Activated T-cell treated with anti-CD3 and anti-CD28 coated beads, Interleukin-2, amount 50 U/mL, for 72 hours (primary cell): ENCODE data around the gene ATP5PB. TPM values are rescaled to one million over a fixed set of nuclear protein-coding genes. Genes with fewer than 3 reads are reported as not detected.

ENCODE experiments used
- ATAC-seq, 2 donors: fragments of 150-1000 bp; cut with Tn5 transposase; replicated peaks in 1 of 2; 2 replicates each; pipeline ENCODE4 v1.10.0; 2021; ENCODE audit warnings: moderate library complexity in 2 of 2, mild to moderate bottlenecking in 1 of 2
- DNase-seq, 2 donors: peaks; one replicate each; pipeline ENCODE4 v3.0.0; 2021 to 2022; ENCODE audit warnings: mixed read lengths in 1 of 2
- H3K27ac Mint-ChIP-seq: one replicate; pipeline ENCODE4 v1.8.0; 2022; ENCODE audit warnings: mild to moderate bottlenecking, moderate library complexity, mixed read lengths
- H3K27me3 Mint-ChIP-seq: one replicate; pipeline ENCODE4 v1.8.0; 2022; ENCODE audit warnings: low read depth, mixed read lengths
- H3K36me3 Mint-ChIP-seq, 2 donors: one replicate each; pipeline ENCODE4 v1.8.0; 2022; ENCODE audit warnings: mixed read lengths in 2 of 2, mild to moderate bottlenecking in 1 of 2; ENCODE audit not compliant: insufficient read depth in 2 of 2
- H3K4me1 Mint-ChIP-seq: one replicate; pipeline ENCODE4 v1.8.0; 2022; ENCODE audit warnings: low read depth, mixed read lengths
- H3K4me3 Mint-ChIP-seq, 2 donors: one replicate each; pipeline ENCODE4 v1.8.0; 2022; ENCODE audit warnings: mild to moderate bottlenecking in 2 of 2, mixed read lengths in 2 of 2, moderate library complexity in 2 of 2
- H3K9me3 Mint-ChIP-seq, 2 donors: one replicate each; pipeline ENCODE4 v1.8.0; 2022; ENCODE audit warnings: mixed read lengths in 2 of 2
- total RNA-seq, 2 donors: library from RNA; stranded (reverse); gene quantifications; one replicate each; pipeline ENCODE4 v1.2.3, GENCODE V29; 2022

ATP5PB gene
- total RNA-seq, 2 donors from 2014 or later = 203 to 245 TPM

DNA sequence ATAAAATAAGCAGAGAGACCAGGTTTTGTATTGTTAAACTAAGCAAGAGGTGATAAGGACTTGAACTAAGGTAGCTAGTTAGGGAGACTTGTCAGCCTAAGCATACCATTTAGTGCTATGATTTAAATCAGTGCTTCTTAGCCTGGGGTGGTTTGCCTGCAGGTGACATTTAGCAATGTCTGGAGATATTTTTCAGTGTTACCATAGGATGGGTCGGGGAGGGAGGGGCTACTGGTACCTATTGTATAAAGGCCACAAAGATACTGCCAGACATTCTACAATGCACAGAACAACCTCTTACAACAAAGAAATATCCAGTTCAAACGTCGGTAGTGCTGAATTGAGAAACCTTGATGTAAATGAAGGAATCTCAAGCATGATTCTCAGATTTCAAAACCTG is 3.3 kb downstream of the ATP5PB start:
- no peak overlapping the region for H3K4me3 Mint-ChIP-seq
- ATAC-seq = no peak
- no peak for DNase-seq
- peaks cover 15 to 35% of the 10 kb centered on the region in 2 donors for H3K36me3 Mint-ChIP-seq
- no peaks in the 10 kb centered on the region for H3K27me3 Mint-ChIP-seq
- no peaks in the 10 kb centered on the region for H3K9me3 Mint-ChIP-seq
- H3K4me1 Mint-ChIP-seq = peaks cover 76% of the 10 kb centered on the region
- no peak overlapping the region for H3K27ac Mint-ChIP-seq

DNA sequence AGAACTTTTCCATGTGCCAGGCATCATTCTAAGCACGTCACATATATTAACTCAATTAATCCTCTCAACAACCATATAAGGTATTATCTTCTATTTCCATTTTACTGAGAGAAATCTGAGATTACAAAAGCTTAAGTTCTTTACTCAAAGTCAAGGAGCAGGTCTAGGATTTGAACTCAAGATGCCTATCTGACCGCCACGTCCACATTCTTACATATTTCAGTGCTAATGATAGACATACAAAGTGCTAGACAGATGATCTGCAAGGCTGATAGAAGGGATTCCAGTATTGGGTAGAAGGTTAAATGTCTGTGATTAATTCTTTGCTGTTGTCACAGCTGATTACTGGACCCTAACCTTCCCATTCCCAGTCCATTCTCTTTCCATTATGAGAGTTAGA is 4.4 kb downstream of the ATP5PB start:
- H3K27ac Mint-ChIP-seq = no peak overlapping the region
- H3K4me1 Mint-ChIP-seq = peaks cover 67% of the 10 kb centered on the region
- peak overlapping the region in 1 of 2 donors; percentile 16 for H3K4me3 Mint-ChIP-seq

DNA sequence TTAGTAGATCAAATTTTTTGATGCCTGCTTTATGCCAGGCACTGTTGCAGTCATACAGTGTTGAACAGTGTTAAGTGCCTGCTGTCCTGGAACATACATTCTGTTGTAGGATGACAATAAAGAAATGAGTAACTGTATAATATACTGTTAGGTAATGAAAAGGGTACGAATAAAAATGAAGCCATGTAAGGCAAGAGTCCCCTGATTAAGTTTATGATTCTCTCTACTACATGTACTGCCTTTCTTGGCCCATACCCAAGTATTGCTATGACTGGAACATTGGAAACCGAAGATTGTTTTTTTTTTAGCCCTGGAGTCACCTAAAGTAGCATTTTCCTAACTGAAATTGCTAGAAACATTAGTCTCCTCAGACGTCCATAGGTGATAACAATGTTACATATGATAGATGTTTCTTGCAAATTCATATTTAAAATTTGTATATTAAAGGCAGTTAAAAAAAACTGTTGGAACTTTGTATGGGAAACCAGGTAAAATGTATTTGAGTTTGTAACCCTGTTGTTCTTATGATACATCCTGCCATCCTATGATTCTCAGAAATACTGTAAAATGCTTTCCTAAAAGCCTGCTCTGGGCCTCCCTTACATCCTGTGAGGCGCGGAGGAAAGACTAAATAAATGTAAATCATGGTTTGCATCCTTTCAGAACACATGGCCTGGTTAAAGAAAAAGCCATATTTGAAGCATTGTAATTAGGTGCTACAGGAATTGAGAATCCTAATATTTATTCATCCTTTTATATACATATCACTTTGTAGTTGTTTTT is 5.8 kb downstream of the ATP5PB start:
- ATAC-seq (peak; percentile 86 to 93), DNase-seq (peak; percentile 39 to 64)
- H3K4me1 Mint-ChIP-seq = peaks cover 60% of the 10 kb centered on the region
- no peaks in the 10 kb centered on the region for H3K9me3 Mint-ChIP-seq
- peak overlapping the region; percentile 95 for H3K27ac Mint-ChIP-seq
- H3K36me3 Mint-ChIP-seq = peaks cover 13 to 39% of the 10 kb centered on the region in 2 donors
- H3K27me3 Mint-ChIP-seq = no peaks in the 10 kb centered on the region
- peak overlapping the region; percentile 49 to 83 for H3K4me3 Mint-ChIP-seq

More for the DNA sequence above, 4.4 kb downstream of the ATP5PB start:
- no peak for DNase-seq
- Mint-ChIP-seq H3K36me3 (peaks cover 15 to 43% of the 10 kb centered on the region in 2 donors), H3K9me3 (no peaks in the 10 kb centered on the region), H3K27me3 (no peaks in the 10 kb centered on the region)
- ATAC-seq = no peak

DNA sequence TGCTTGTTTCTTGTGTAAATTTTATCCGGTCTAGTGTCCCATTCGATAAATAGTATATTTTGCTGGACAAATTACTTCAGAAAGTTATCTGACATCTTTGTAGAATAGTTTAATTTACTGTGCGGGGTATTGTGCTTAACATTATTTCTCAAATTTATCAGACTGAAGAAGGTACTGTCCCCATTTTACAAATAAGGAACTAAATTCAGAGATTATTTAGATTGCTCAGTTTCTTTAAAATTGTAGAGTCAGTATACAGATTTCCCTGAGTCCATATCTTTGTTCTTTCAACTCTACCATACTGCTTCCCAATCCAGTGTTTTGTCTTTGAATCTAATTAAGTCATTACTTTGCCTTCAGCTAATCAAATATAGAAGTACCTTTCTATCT is 6.4 kb downstream of the ATP5PB start:
- Mint-ChIP-seq H3K36me3 (peaks cover 14 to 41% of the 10 kb centered on the region in 2 donors), H3K4me1 (peaks cover 54% of the 10 kb centered on the region), H3K27ac (peak overlapping the region; percentile 95), H3K4me3 (peak overlapping the region in 1 of 2 donors; percentile 83), H3K27me3 (no peaks in the 10 kb centered on the region), H3K9me3 (no peaks in the 10 kb centered on the region)
- no peak for ATAC-seq
- no peak for DNase-seq

DNA sequence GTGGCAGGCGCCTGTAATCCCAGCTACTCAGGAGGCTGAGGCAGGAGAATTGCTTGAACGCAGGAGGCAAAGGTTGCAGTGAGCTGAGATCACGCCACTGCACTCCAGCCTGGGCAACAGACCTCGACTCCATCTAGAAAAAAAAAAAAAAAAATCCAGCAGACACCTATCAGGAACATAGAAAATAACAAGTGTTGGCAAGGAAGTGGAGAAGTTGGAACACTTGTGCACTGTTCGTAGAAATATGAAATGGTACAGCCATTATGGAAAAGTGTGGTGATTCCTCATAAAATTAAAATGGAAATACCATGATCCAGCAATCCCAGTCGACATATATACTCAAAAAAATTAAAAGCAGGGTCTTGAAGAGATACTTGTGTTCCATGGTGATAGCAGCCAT is 12.5 kb downstream of the ATP5PB start:
- ATAC-seq = no peak
- peaks cover 8 to 44% of the 10 kb centered on the region in 2 donors for H3K36me3 Mint-ChIP-seq
- H3K4me1 Mint-ChIP-seq = no peaks in the 10 kb centered on the region
- H3K27ac Mint-ChIP-seq = no peak overlapping the region
- H3K4me3 Mint-ChIP-seq = no peak overlapping the region
- H3K9me3 Mint-ChIP-seq = no peaks in the 10 kb centered on the region
- DNase-seq = no peak
- H3K27me3 Mint-ChIP-seq = no peaks in the 10 kb centered on the region

DNA sequence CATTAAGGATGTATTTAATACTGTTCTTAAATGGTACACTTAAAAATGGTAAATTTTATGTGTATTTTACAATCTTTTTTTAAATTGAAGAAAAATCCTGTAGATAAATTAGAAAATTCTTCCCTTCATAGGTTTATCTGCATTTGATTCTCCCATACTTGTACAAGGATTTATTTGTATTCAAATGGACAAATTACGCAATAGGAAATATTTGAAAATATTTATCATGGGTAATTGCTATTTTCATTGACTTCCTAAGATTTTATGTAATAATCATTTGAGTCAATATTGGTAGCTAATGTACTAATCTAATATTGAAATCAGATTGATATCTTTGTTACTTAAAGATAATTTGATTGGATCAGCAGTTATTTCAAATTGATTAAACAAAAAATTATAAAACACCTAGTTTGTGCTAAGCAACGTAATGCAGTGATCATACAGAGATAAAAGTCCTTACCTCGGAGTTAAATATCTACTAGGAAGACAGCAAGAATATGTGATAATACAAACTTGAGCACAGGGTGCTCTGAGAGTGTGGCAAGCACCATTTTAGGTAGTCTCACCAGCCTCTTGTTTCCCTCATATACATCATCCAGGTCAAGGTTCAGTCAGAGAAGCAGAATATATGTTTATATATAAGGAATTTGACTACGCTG is 13.2 kb downstream of the ATP5PB start:
- no peaks in the 10 kb centered on the region for H3K9me3 Mint-ChIP-seq
- H3K27ac Mint-ChIP-seq = no peak overlapping the region
- peaks cover 5 to 39% of the 10 kb centered on the region in 2 donors for H3K36me3 Mint-ChIP-seq
- no peak overlapping the region for H3K4me3 Mint-ChIP-seq
- H3K27me3 Mint-ChIP-seq = no peaks in the 10 kb centered on the region
- DNase-seq (no peak), ATAC-seq (no peak)
- H3K4me1 Mint-ChIP-seq = no peaks in the 10 kb centered on the region

DNA sequence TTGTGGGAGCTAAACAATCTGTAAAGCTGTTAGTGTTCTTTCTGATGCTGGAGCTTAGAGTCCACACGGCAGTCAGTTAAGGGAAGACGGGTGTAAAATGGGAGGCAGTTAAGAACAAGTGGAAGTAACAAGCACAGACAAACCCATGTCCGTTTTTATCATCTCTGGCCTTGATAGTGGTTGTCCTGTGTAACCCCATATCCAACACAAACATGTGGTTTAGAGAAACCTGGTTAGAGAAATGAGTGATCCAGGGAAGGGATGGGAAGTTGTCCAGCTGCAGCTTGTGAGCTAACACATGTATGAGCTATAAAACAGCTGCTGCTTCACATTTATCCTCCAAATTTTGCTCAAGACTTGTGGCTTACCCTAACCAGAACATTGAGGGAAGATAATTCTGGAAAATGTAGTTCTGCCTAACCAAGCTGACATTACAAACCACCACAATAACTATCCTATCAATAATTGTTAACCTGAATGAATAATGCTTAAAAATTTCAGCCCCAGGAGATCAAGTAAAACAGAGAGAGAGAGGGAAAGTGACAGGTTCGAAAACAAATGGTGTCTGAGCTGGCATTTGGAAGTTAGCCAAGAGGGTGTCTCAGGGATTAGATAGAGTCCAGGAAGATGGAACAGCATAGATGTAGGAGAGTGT is 13.9 kb downstream of the ATP5PB start:
- Mint-ChIP-seq H3K27ac (peak overlapping the region; percentile 2), H3K4me1 (no peaks in the 10 kb centered on the region), H3K4me3 (no peak overlapping the region), H3K27me3 (no peaks in the 10 kb centered on the region), H3K9me3 (no peaks in the 10 kb centered on the region), H3K36me3 (peaks cover 5 to 33% of the 10 kb centered on the region in 2 donors)
- ATAC-seq (no peak), DNase-seq (no peak)

DNA sequence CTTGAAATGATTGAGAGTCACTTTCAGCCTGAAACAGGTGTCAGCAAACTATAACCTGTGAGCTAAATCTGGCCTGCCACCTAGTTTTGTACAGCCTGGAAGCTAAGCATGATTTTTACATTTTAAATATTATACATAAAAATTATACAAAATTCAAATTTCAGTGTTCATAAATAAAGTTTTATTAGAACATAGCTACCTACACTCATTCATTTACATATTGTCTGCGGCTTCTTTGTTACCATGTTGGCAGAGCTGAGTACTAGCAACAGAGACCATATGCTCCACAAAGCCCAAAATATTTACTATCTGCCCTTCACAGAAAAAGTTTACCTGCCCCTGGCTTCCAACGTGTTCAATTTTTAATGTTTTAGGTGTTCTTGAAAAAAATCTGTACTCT is 16.5 kb downstream of the ATP5PB start:
- Mint-ChIP-seq H3K27ac (no peak overlapping the region), H3K4me3 (no peak overlapping the region), H3K9me3 (no peaks in the 10 kb centered on the region), H3K36me3 (peaks cover 2 to 26% of the 10 kb centered on the region in 2 donors), H3K27me3 (no peaks in the 10 kb centered on the region), H3K4me1 (no peaks in the 10 kb centered on the region)
- DNase-seq = no peak
- no peak for ATAC-seq

DNA sequence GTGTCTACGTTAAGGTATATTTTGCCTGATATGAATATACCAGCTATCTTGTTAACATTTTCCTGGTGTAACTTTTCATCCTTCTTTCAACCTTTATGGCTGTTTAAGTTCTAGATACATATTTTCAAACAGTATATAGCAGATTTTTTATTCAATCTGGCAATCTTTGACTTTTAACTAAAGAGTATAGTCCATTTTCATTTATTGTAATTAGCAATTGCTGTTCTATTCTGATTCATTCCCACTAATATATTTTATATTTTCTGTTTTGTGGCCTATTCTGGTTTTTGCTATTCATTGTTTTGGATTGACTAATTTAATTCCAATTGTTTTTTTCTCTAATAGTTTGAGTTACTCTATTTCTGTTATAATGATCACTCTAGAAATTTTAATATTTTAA is 17.2 kb downstream of the ATP5PB start:
- Mint-ChIP-seq H3K27ac (no peak overlapping the region), H3K4me1 (no peaks in the 10 kb centered on the region)
- ATAC-seq = no peak

DNA sequence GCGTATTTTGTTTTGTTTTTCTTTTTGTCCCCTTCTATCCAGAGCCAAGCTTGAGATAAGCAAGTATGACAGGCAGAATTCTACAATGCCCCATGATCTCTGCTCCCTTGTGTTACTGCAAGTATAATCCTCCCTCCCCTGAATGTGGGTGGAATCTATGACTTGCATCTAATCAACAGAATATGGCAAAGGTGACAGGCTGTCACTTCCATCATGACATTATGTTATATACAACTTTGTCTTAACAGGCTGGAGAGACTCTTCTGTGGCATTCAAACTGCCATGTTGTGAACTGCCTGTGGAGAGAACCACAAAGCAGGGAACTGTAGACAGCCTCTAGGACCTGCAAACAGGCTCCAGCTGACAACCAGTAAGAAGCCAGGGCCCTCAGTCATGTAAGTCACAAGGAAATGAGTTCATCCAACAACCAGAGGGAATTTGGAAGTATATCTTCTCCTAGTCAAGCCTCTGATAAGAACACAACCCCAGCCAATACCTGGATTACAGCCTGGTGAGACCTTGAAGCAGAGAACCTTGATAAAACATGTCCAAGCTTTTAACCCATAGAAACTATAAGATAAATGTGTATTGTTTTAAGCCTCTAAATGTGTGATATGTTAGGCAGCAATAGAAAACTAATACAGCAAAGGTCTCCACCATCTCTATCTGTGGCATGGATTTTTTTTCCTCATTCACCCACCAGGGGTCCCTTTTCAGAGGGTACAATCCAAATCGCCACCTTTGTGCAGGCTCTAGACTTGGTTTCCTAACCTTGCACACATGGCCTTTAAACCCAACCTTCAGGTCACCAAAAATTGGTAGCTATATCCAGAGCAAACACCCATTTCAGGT is 18.8 kb downstream of the ATP5PB start:
- no peaks in the 10 kb centered on the region for H3K27me3 Mint-ChIP-seq
- no peak for ATAC-seq
- H3K27ac Mint-ChIP-seq = no peak overlapping the region
- H3K9me3 Mint-ChIP-seq = no peaks in the 10 kb centered on the region
- peaks cover under 1% of the 10 kb centered on the region for H3K4me1 Mint-ChIP-seq
- no peak for DNase-seq
- no peak overlapping the region for H3K4me3 Mint-ChIP-seq
- H3K36me3 Mint-ChIP-seq = peaks cover 5 to 9% of the 10 kb centered on the region in 2 donors

More for the DNA sequence above, 17.2 kb downstream of the ATP5PB start:
- no peaks in the 10 kb centered on the region for H3K27me3 Mint-ChIP-seq
- no peak overlapping the region for H3K4me3 Mint-ChIP-seq
- H3K9me3 Mint-ChIP-seq = no peaks in the 10 kb centered on the region
- DNase-seq = no peak
- peaks cover 2 to 19% of the 10 kb centered on the region in 2 donors for H3K36me3 Mint-ChIP-seq

DNA sequence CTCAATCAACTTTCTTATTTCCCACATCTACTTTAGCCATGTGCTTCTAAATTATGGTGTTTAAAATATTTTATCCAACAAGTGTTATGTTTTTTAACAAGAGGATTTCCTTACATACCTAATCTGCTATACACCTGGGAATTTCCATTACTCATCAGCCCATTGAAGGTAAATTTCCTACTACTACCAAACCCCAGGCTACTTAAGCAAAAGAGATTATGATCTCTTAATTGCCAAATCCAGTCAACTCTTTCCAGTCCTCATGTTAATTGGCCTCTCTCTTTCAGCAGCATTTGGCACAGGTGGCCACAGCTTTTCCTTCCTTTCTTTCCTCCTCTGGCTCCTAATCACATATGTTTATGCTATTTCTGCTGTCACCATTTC is 19.4 kb downstream of the ATP5PB start:
- no peak for ATAC-seq
- Mint-ChIP-seq H3K27ac (no peak overlapping the region), H3K36me3 (peaks cover 5 to 6% of the 10 kb centered on the region in 2 donors), H3K9me3 (no peaks in the 10 kb centered on the region), H3K4me1 (peaks cover 7% of the 10 kb centered on the region), H3K27me3 (no peaks in the 10 kb centered on the region), H3K4me3 (no peak overlapping the region)
- DNase-seq = no peak

DNA sequence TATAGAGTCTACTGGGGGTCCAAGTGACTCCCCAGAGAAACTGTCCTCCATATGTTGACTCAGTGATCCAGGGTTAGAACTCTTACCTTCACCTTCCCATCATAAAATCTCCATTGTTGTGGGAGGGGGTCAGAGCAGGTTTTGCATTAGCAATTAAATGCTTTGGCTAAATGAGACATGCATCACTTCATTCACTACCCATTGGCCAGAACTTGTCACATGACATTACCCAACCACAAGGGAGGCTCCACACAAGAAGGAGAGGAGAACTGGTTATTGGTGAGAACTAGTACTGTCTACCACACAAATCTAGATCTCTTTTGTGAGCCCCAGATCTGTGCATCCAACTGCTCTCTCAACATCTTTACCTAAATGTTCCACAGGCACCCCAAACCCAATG is 20.3 kb downstream of the ATP5PB start:
- no peak for ATAC-seq

More for the DNA sequence above, 20.3 kb downstream of the ATP5PB start:
- Mint-ChIP-seq H3K4me3 (no peak overlapping the region), H3K9me3 (no peaks in the 10 kb centered on the region), H3K27me3 (no peaks in the 10 kb centered on the region), H3K4me1 (peaks cover 11% of the 10 kb centered on the region), H3K27ac (no peak overlapping the region), H3K36me3 (peaks cover 1 to 5% of the 10 kb centered on the region in 2 donors)
- DNase-seq = no peak
